Brain pericyte (primary cell): Measurements from ENCODE around the gene CCDC73.
"Not testable (repeated sequence)": the region's sequence is repeated elsewhere in the genome, so short reads cannot be mapped to it uniquely, and the experiment has no call there.

Experiments used
- DNase-seq: peaks from one replicate; pipeline ENCODE4 v3.0.0-alpha.2; 2012; ENCODE audit warnings: low read depth, low spot score

Gene CCDC73

DNA sequence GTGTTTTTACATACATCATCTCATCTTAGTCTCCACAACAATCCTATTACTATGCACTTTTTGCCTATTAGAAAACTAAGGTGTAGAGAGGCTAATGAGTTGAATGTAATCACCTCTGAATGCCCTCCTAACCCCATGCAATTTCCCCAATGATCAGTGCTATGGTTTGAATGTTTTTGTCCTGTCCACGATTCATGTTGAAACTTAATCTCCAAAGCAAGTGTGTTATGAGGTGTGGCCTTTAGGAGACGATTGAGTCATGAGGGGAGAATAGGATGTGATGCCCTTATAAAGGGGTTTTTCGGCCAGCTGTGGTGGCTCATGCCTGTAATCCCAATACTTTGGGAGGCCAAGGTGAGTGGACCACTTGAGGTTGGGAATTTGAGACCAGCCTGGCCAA lies 2.0 kb upstream of the CCDC73 start:
- no peak for DNase-seq

GRCh38 chr11:32792948-32793475 lies 1.4 kb downstream of the CCDC73 start:
- DNase-seq = no peak

- no peak for DNase-seq
These were observed 2.1 kb downstream of the CCDC73 start for GRCh38 chr11:32792111-32792947.

DNA sequence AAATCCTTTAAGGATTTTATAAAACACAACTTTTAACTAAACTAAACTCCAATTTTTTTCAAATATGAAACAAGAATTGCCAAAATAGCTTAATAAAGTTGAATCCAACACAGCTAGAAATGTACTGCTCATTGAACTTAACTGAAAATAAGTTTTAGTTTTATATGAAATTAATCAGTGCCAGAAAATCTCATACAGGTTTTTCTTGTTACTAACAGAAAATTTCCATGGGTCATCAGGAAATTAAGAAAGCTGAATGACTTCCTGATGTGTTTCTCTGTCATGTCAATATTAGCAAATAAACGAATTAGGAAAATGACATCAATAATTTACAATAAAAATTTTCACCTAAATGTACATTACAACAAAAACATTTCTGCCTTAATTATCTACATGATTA lies 3.5 kb downstream of the CCDC73 start:
- no peak for DNase-seq

GRCh38 chr11:32786811-32787210 lies 7.7 kb downstream of the CCDC73 start:
- no peak for DNase-seq

GRCh38 chr11:32785262-32785661 lies 9.2 kb downstream of the CCDC73 start:
- no peak for DNase-seq

- no peak for DNase-seq
These were observed 12.7 kb downstream of the CCDC73 start for GRCh38 chr11:32781721-32782120.

- not testable (repeated sequence) for DNase-seq
These were observed 13.6 kb downstream of the CCDC73 start for GRCh38 chr11:32780839-32781238.

DNA sequence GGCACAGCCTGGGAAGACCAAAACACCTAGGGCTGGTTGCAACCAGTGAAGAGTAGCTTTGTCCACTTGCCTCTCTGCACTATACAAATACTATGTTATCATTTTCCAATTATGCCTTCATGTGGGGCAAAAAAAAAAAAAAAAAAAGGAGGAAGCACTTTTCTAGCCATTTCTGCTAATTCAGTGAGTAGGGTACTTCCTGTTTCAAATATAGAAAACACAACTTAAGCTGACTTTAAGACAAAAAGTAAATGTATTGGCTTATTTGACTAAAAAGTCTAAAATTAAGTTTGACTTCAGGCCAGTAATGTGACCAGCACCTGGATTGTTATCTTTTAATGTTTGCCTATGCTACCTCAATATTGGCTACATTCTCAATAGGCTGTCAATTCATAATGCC lies 15.3 kb downstream of the CCDC73 start:
- no peak for DNase-seq

GRCh38 chr11:32775908-32776307 lies 18.6 kb downstream of the CCDC73 start:
- DNase-seq = no peak

DNA sequence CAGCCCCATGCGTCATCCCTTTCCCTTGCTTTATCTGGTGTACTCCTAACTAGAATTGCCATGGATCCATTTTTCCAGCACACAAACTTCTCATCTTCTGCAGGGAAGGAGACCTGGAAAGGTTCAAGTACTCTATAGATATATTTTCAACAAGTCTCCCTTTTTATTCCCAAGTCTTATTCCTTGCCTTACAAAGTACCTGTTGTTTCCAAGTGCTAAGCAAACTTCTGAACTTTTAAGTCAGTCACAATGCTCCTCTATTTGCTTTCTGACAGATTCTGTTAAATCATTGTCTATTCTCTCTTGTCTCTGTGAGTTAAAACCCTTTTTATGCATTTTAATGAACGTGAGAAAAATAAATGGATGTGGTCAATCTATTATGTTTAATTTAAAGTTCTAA lies 20.4 kb downstream of the CCDC73 start:
- DNase-seq = no peak

- DNase-seq = no peak
These were observed 21.7 kb downstream of the CCDC73 start for GRCh38 chr11:32772731-32773130.

DNA sequence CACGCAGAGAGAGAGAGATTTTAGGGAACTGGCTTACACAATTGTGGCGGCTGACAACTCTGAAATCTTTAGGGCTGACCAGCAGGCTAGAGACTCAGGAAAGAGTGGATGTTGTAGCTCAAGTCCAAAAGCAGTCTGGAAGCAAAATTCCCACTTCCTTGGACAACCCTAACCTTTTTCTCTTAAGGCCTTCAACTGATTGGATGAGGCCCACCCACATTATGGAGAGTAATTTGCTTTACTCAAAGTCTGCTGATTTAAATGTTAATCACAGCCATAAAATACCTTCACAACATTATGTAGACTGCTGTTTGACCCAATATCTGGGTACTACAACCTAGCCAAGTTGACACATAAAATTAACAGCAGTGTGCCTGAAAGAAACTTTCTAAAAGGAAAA lies 32.7 kb downstream of the CCDC73 start:
- not testable (repeated sequence) for DNase-seq

- no peak for DNase-seq
These were observed 36.2 kb downstream of the CCDC73 start for GRCh38 chr11:32758291-32758690.

DNA sequence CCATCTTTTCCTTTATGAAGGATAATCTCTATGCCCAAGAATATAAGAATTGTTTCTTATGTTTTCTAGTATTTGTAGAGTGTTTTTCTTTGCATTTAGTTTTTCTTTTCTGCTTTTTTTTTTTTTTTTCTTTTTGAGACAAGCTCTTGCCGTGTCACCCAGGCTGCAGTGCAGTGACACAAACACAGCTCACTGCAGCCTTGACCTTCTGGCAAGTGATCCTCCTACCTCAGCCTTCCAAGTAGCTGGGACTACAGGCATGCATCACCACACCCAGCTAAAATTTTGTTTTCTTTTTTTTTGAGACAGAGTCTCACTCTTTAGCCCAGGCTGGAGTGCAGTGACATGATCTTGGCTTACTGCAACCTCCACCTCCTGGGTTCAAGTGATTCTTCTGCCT lies 41.3 kb downstream of the CCDC73 start:
- not testable (repeated sequence) for DNase-seq

GRCh38 chr11:32752001-32752400 lies 42.5 kb downstream of the CCDC73 start:
- DNase-seq = no peak

DNA sequence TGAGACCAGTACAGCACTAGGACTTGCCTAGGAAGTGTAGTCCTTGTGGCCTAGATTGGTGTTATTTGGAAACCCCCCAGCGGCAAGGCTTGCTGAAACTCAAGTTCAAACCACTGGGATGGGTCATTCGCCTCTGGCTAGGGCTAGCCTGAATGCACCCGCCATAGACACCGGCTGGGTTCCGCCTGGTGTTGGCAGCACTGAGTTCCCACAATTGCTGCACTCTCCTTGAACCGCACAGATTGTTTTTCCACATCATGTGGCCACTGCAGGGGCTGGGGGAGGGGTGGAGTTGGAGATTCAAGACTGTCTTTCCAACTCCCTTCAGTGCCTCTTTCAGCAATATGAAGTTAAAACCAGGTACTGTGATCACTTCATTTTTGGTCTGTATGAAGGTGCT lies 43.1 kb downstream of the CCDC73 start:
- DNase-seq = no peak

DNA sequence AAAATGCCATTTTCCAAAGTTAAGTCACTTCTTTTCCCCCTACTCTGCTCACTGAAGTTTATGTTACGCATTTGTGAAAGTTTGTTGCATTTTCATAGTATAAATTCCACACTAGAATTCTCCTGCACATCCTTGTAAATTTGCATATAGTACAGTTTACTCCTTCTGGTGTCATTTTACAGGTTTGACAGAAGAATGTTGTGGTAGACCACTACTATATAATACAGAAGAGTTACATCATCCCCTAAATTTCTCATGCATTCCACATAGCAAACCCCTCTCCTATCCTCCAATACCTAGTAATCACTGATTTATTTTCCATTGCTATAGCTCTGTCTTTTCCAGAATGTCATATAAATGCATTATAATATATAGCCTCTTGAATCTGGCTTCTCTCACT lies 64.5 kb downstream of the CCDC73 start:
- DNase-seq = no peak

GRCh38 chr11:32723332-32723731 lies 71.1 kb downstream of the CCDC73 start:
- no peak for DNase-seq

- no peak for DNase-seq
These were observed 72.2 kb downstream of the CCDC73 start for GRCh38 chr11:32722255-32722654.

GRCh38 chr11:32713496-32713895 lies 81.0 kb downstream of the CCDC73 start:
- DNase-seq = no peak

- DNase-seq = not testable (repeated sequence)
These were observed 85.5 kb downstream of the CCDC73 start for GRCh38 chr11:32708978-32709377.

- DNase-seq = peak; percentile 3
These were observed 87.3 kb downstream of the CCDC73 start for GRCh38 chr11:32706985-32707741.
